Measurements from ENCODE around the gene MIGA1. TPM values are rescaled to one million over a fixed set of nuclear protein-coding genes. Genes with fewer than 3 reads are reported as not detected.
"Not testable (repeated sequence)": the region's sequence is repeated elsewhere in the genome, so short reads cannot be mapped to it uniquely, and the experiment has no call there.

Gene MIGA1
- total RNA-seq, 1 donor from 2014 or later = 14.5 TPM

GRCh38 chr1:77824694-77825093 lies 45.2 kb downstream of the MIGA1 start:
- Mint-ChIP-seq H3K4me3 (no peak overlapping the region), H3K4me1 (ENCODE audit: unreplicated experiment) (no peaks in the 10 kb centered on the region), H3K27ac (no peak overlapping the region), H3K27me3 (no peaks in the 10 kb centered on the region), H3K9me3 (no peaks in the 10 kb centered on the region), H3K36me3 (peaks cover 17% of the 10 kb centered on the region)
- no peak for DNase-seq (ENCODE audit: extremely low spot score, unreplicated experiment)
- TF ChIP-seq CTCF (conservative IDR thresholded peaks at IDR 0.05) = no peak

DNA sequence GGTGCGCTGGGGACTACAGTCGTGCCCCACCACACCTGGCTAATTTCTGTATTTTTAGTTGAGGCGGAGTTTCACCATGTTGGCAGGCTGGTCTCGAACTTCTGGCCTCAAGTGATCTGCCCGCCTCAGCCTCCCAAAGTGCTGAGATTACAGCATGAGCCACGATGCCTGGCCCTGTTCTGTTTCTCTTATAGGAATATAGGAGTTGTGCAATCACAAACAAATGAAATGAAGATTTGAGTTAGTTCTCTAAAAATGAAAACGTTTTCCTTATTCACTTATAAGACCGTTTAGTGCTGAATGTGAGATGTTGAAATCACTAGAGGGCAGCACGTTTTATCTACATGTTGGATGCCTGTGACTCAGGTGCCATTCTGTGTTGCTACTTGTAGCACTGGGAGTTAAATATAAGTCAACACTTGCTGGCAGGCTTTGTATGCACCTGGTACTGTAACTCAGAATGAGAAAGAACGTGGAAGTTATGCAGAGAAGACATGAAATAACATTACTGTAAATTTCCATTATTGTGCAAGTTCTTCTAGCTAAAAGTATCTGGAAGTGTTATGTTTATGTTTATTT lies 45.8 kb downstream of the MIGA1 start:
- no peak for TF ChIP-seq CTCF (conservative IDR thresholded peaks at IDR 0.05)
- Mint-ChIP-seq H3K27ac (no peak overlapping the region), H3K9me3 (no peaks in the 10 kb centered on the region), H3K36me3 (peaks cover 14% of the 10 kb centered on the region), H3K4me1 (ENCODE audit: unreplicated experiment) (no peaks in the 10 kb centered on the region), H3K27me3 (no peaks in the 10 kb centered on the region), H3K4me3 (no peak overlapping the region)
- no peak for DNase-seq (ENCODE audit: extremely low spot score, unreplicated experiment)

DNA sequence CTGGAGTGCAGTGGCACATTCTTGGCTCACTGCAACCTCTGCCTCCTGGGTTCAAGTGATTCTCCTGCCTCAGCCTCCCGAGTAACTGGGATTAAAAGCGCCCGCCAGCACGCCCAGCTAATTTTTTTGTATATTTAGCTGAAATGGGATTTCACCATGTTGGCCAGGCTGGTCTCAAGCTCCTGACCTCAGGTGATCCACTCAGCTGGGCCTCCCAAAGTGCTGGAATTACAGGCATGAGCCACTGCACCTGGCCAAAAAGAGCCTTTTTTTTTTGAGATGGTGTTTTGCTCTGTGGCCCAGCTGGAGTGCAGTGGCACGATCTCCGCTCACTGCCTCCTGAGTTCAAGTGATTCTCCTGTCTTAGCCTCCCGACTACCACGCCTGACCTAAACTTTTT lies 47.4 kb downstream of the MIGA1 start:
- not testable (repeated sequence) for H3K27ac Mint-ChIP-seq; H3K27me3 Mint-ChIP-seq; DNase-seq (ENCODE audit: extremely low spot score, unreplicated experiment); H3K4me3 Mint-ChIP-seq; H3K9me3 Mint-ChIP-seq; H3K4me1 Mint-ChIP-seq (ENCODE audit: unreplicated experiment)
- peaks cover 14% of the 10 kb centered on the region for H3K36me3 Mint-ChIP-seq

- no peak overlapping the region for H3K4me3 Mint-ChIP-seq
- H3K27me3 Mint-ChIP-seq = no peaks in the 10 kb centered on the region
- H3K27ac Mint-ChIP-seq = no peak overlapping the region
- peaks cover 8% of the 10 kb centered on the region for H3K4me1 Mint-ChIP-seq (ENCODE audit: unreplicated experiment)
- DNase-seq (ENCODE audit: extremely low spot score, unreplicated experiment) = no peak
- TF ChIP-seq CTCF (conservative IDR thresholded peaks at IDR 0.05) = no peak
- H3K36me3 Mint-ChIP-seq = peaks cover 11% of the 10 kb centered on the region
- H3K9me3 Mint-ChIP-seq = no peaks in the 10 kb centered on the region
Measured at GRCh38 chr1:77828098-77828497, 48.6 kb downstream of the MIGA1 start.

- no peaks in the 10 kb centered on the region for H3K27me3 Mint-ChIP-seq
- no peak overlapping the region for H3K4me3 Mint-ChIP-seq
- H3K27ac Mint-ChIP-seq = no peak overlapping the region
- H3K36me3 Mint-ChIP-seq = peaks cover 6% of the 10 kb centered on the region
- no peak for TF ChIP-seq CTCF (conservative IDR thresholded peaks at IDR 0.05)
- H3K4me1 Mint-ChIP-seq (ENCODE audit: unreplicated experiment) = peaks cover 8% of the 10 kb centered on the region
- DNase-seq (ENCODE audit: extremely low spot score, unreplicated experiment) = no peak
- no peaks in the 10 kb centered on the region for H3K9me3 Mint-ChIP-seq
Measured at GRCh38 chr1:77829851-77830250, 50.4 kb downstream of the MIGA1 start.

DNA sequence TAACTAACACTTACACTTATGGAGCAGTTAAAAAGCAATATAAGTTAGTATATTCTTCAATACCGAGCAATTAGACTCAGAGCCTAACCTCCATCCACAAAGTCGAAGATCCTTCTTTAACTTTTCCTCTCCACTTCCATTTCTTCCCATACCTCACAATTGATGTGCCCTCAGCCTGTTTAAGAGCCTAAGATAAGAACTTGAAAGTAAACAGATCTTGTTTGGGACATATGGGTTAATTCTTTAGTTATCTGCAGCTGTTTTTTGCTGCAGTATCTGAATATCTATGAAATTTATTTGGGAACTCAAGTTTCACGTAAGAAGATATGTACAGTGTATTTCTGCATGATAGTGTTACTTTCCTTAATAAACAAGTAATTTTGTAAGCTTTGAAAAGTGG lies 51.5 kb downstream of the MIGA1 start:
- Mint-ChIP-seq H3K9me3 (no peaks in the 10 kb centered on the region), H3K27ac (no peak overlapping the region), H3K4me3 (no peak overlapping the region), H3K27me3 (no peaks in the 10 kb centered on the region), H3K4me1 (ENCODE audit: unreplicated experiment) (peaks cover 8% of the 10 kb centered on the region), H3K36me3 (peaks cover 6% of the 10 kb centered on the region)
- TF ChIP-seq CTCF (conservative IDR thresholded peaks at IDR 0.05) = no peak
- DNase-seq (ENCODE audit: extremely low spot score, unreplicated experiment) = no peak

Measured in type B pancreatic cell (in vitro differentiated cells).